ENCODE measurements around the gene GALR2. TPM values are rescaled to one million over a fixed set of nuclear protein-coding genes. Genes with fewer than 3 reads are reported as not detected.
"Not testable (repeated sequence)": the region's sequence is repeated elsewhere in the genome, so short reads cannot be mapped to it uniquely, and the experiment has no call there.

GALR2 gene
- total RNA-seq, 1 donor from 2014 or later, result not detected

GRCh38 chr17:76077584-76078110 is 3.1 kb downstream of the GALR2 start:
- Mint-ChIP-seq H3K27ac (ENCODE audit: unreplicated experiment) (peak overlapping the region; percentile 18), H3K27me3 (ENCODE audit: unreplicated experiment) (peaks cover 48% of the 10 kb centered on the region), H3K36me3 (ENCODE audit: low read depth, unreplicated experiment) (peaks cover 3% of the 10 kb centered on the region), H3K9me3 (ENCODE audit: unreplicated experiment) (no peaks in the 10 kb centered on the region), H3K4me3 (ENCODE audit: unreplicated experiment) (no peak overlapping the region), H3K4me1 (ENCODE audit: unreplicated experiment) (peaks cover 17% of the 10 kb centered on the region)
- no peak for DNase-seq (ENCODE audit: low spot score)
- no peak for TF ChIP-seq CTCF (IDR thresholded peaks at IDR 0.05; ENCODE audit: unreplicated experiment)

DNA sequence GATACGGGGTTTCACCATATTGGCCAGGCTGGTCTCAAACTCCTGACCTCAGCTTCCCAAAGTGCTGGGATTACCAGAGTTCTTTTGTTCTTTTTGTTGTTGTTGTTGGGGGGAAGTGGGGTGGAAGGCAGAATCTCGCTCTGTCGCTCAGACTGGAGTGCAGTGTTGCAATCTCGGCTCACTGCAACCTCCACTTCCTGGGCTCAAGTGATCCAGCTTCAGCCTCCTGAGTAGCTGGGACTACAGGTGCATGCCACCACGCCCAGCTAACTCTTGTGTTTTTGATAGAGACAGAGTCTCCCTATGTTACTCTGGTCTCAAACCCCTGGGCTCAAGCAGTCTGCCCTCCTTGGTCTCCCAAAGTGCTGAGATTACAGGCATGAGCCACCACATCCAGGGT is 3.8 kb downstream of the GALR2 start:
- peaks cover 17% of the 10 kb centered on the region for H3K4me1 Mint-ChIP-seq (ENCODE audit: unreplicated experiment)

GRCh38 chr17:76078860-76079534 is 4.4 kb downstream of the GALR2 start, which contains the start of gene ZACN:
ZACN (plus strand) TSS chr17:76079182; CDS start chr17:76079265, 83 bp downstream.
- peaks cover 17% of the 10 kb centered on the region for H3K4me1 Mint-ChIP-seq (ENCODE audit: unreplicated experiment)
- TF ChIP-seq CTCF (IDR thresholded peaks at IDR 0.05; ENCODE audit: unreplicated experiment), result no peak
- peaks cover 5% of the 10 kb centered on the region for H3K36me3 Mint-ChIP-seq (ENCODE audit: low read depth, unreplicated experiment)
- H3K9me3 Mint-ChIP-seq (ENCODE audit: unreplicated experiment), result no peaks in the 10 kb centered on the region
- peaks cover 47% of the 10 kb centered on the region for H3K27me3 Mint-ChIP-seq (ENCODE audit: unreplicated experiment)
- no peak within 1 kb of the TSS for H3K27ac Mint-ChIP-seq (ENCODE audit: unreplicated experiment)
- no peak for DNase-seq (ENCODE audit: low spot score)
- H3K4me3 Mint-ChIP-seq (ENCODE audit: unreplicated experiment), result no peak within 1 kb of the TSS

More for the DNA sequence above, 3.8 kb downstream of the GALR2 start:
- H3K27ac Mint-ChIP-seq (ENCODE audit: unreplicated experiment); H3K36me3 Mint-ChIP-seq (ENCODE audit: low read depth, unreplicated experiment); H3K4me3 Mint-ChIP-seq (ENCODE audit: unreplicated experiment); DNase-seq (ENCODE audit: low spot score); H3K9me3 Mint-ChIP-seq (ENCODE audit: unreplicated experiment): not testable (repeated sequence)
- peaks cover 48% of the 10 kb centered on the region for H3K27me3 Mint-ChIP-seq (ENCODE audit: unreplicated experiment)

- peaks cover 47% of the 10 kb centered on the region for H3K27me3 Mint-ChIP-seq (ENCODE audit: unreplicated experiment)
These were observed 5.0 kb downstream of the GALR2 start for GRCh38 chr17:76079535-76079955.

More at GRCh38 chr17:76079535-76079955, 5.0 kb downstream of the GALR2 start:
- peaks cover 17% of the 10 kb centered on the region for H3K4me1 Mint-ChIP-seq (ENCODE audit: unreplicated experiment)
- no peaks in the 10 kb centered on the region for H3K9me3 Mint-ChIP-seq (ENCODE audit: unreplicated experiment)
- peaks cover 10% of the 10 kb centered on the region for H3K36me3 Mint-ChIP-seq (ENCODE audit: low read depth, unreplicated experiment)
- H3K27ac Mint-ChIP-seq (ENCODE audit: unreplicated experiment), result no peak overlapping the region
- H3K4me3 Mint-ChIP-seq (ENCODE audit: unreplicated experiment), result no peak overlapping the region
- no peak for DNase-seq (ENCODE audit: low spot score)
- no peak for TF ChIP-seq CTCF (IDR thresholded peaks at IDR 0.05; ENCODE audit: unreplicated experiment)

All from endothelial cell (in vitro differentiated cells).